Hematopoietic multipotent progenitor cell treated with erythropoietin and hydrocortisone succinate and interleukin-3 and kit ligand, for 6 days (in vitro differentiated cells): ENCODE measurements around the gene VAV2.
A peak's percentile ranks its signal among the peaks of the same experiment; 100 is the strongest.

Experiments used
- DNase-seq: peaks from one replicate; pipeline ENCODE4 v3.0.0-alpha.2; 2015

VAV2 gene

GRCh38 chr9:133734590-133735414, 257.3 kb downstream of the VAV2 start:
- DNase-seq, result no peak

GRCh38 chr9:133733796-133734533, 258.2 kb downstream of the VAV2 start:
- no peak for DNase-seq

GRCh38 chr9:133733421-133733795, 258.7 kb downstream of the VAV2 start:
- no peak for DNase-seq

- DNase-seq, result no peak
Measured at GRCh38 chr9:133732639-133733408, 259.3 kb downstream of the VAV2 start.

DNA sequence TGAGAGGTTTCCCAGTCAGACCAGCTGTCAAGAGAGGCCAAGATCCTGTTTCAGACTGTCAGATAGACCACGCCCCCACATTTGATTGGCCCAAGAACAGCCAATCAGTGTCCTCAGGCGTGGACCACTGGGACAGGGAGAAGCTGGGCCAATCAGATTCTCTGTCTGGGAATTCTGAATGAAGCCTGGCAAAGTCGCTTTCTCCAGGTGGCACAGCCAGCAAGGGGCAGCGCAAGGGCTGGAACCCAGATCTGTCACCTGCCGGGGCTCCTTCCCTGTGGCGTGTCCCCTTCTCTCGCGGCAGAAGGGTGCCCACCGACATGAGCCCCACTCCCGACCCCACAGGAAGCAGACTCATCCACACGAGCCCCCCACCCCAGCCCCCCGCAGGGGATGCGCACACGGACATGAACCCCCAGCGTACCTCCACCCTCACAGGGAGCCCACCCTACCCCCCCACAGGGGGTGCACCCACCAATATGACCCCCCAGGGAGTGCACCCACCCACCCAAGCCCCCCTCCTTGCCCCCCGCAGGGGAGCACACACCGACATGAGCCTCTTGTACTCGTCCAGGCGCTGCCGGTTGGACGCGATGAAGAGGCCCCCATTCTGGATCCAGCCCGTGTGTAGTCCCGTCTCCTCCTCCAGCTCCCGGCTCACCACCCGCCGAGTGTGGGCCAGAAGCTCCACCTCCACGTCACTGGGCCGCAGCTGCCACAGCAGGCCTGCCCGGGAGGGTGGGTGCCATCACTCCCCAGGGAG, 260.1 kb downstream of the VAV2 start:
- peak; percentile 66 for DNase-seq

GRCh38 chr9:133730994-133731715, 261.0 kb downstream of the VAV2 start:
- DNase-seq, result no peak

GRCh38 chr9:133729617-133730281, 262.4 kb downstream of the VAV2 start:
- DNase-seq, result no peak

GRCh38 chr9:133728856-133729616, 263.1 kb downstream of the VAV2 start:
- DNase-seq, result no peak

GRCh38 chr9:133727876-133728441, 264.2 kb downstream of the VAV2 start:
- DNase-seq, result no peak

GRCh38 chr9:133727277-133727875, 264.7 kb downstream of the VAV2 start:
- no peak for DNase-seq

DNA sequence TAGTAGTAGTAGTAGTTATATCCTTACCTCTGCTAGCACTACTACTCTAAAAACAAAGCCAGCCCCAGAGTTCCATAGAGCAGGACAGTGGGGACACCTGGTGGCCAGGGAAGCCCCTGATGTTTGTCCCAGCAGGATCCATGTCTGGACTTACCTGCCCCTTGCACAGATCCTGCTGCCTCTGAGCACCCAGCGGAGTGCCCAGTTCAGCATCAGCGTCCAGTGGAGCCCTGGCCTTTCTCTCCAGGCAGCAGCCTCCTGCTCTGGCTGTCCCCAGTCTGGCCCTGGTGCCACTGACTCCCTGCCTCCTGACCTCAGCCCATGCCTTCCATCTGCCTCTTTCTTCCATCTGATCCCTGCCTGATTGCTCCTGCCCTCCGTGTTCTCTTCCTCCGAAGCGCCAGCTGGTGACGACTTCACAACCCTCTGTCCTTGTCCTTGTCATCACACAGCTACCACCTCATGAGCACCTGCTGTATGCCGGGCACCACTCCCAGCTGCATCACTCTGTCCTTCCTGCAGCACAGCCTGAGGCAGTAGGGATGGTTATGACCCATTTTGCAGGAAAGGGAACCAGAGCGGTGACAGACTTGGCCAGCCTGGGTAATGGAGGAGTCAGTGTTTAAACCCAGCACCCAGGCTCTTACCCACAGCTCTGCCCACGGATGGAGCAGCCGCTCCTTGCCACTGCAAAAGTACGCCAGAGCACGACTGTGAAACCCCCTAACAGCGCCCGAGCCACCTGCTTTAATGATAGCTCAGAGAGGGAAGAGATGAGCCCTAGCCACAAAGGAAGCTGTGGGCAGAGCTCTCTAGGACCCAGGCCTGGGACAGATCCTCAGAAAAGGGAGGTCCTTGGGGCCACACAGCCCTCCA, 265.5 kb downstream of the VAV2 start:
- DNase-seq, result peak; percentile 71

DNA sequence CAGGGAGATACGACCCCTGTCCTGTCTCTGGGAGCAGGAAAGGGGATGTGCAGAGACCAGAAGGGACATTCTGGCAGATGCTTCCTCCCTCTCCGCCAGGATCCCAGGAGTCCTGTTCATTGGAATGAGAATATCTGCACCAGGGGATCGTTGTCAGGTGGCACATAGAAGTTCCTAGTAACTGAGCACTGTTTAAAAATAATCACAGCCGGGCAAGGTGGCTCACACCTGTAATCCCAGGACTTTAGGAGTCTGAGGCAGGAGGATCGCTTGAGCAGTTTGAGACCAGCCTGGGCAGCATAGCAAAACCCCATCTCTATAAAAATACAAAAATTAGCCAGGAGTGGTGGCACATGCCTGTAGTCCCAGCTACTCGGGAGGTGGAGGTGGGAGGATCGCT, 266.2 kb downstream of the VAV2 start:
- no peak for DNase-seq

DNA sequence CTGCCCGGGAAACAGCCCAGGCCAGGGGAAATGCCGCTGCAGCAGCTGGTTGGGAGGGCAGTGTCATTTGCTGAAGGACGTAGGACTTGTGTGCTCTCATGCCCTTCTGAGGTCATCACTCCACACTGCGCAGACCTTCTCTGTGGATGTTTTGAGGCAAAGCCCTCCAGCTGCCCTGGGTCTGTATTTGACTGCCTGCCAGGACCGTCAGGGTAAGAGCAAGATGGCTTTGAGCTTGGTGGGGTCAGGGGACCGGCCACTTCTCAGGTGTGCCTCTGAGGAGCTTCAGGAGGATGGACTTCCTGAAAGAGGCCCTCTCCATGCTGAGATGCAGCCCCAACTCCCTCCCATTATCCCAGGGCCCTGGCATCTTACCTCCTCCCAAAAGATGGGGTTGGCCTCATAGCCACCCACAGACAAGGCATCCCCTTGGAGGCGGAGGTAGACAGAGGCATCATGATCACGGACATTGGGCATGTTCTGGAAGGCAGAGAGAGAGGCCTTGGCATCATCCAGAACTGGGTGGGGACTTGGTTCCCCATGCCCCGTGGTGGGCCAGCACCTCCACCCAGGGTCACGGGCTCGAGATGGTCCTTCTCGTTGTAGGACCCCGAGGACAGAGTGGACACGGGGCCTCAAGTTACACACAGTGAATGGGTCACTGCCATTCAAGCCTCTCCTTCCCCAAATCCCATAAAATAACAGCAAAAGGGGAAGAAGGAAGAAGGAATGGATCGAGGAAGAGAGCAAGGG, 273.4 kb downstream of the VAV2 start:
- no peak for DNase-seq

- DNase-seq, result no peak
Measured at GRCh38 chr9:133717113-133718031, 274.8 kb downstream of the VAV2 start.

GRCh38 chr9:133716564-133717112, 275.5 kb downstream of the VAV2 start:
- no peak for DNase-seq

DNA sequence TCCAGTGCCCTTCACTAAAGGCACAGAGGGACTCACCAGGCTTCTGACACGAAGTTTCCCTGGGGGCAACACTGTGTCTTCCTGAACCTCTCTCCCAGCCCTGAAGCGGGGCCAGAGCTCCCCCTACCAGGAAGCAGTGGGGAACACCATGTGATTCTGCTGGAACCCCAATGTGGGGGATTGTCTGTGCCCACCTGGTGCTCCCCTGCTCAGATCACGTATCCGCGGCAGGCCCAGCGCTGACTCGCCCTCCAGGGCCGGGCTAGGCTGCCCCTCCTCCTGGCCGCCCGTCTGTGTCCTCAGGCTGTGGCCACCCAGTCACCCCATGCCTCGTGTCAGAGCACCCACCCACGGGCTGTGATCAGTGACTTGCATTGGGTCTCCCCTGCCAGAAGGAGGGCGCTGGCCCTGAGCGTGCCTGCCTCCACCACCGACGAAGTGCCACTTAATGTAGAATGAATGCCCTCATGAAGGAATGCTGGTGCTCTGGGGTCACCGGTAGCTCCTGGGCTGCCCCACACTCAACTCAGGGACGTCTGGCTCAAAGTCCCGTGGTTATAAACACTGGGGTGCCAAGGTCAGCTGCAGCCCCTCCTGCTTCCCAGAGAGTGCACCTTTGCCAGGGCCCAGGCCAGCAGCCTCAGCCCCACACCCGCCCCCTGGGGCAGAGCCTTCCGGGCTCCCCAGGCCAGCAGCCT, 276.1 kb downstream of the VAV2 start:
- peak; percentile 39 for DNase-seq
